Activated CD8-positive, alpha-beta memory T cell treated with anti-CD3 and anti-CD28 coated beads for 24 hours (primary cell): Measurements from ENCODE around the gene WEE2.
"Not testable (repeated sequence)": the region's sequence is repeated elsewhere in the genome, so short reads cannot be mapped to it uniquely, and the experiment has no call there.

ENCODE experiments used
- DNase-seq: peaks from one replicate; pipeline ENCODE4 v3.0.0-alpha.2; 2020

WEE2 gene

GRCh38 chr7:141715794-141716689, 7.9 kb downstream of the WEE2 start:
- no peak for DNase-seq

- no peak for DNase-seq
These were observed 9.3 kb downstream of the WEE2 start for GRCh38 chr7:141717450-141717849.

- DNase-seq = no peak
These were observed 14.4 kb downstream of the WEE2 start for GRCh38 chr7:141722529-141722928.

GRCh38 chr7:141729020-141729419, 20.9 kb downstream of the WEE2 start:
- no peak for DNase-seq

GRCh38 chr7:141731476-141732149, 23.5 kb downstream of the WEE2 start:
- no peak for DNase-seq

GRCh38 chr7:141737118-141737835, 29.1 kb downstream of the WEE2 start:
- DNase-seq = peak; percentile 59

- DNase-seq = peak; percentile 93
These were observed 29.9 kb downstream of the WEE2 start, which contains the start of gene SSBP1 for GRCh38 chr7:141737836-141738591. TSS of gene SSBP1 (plus strand) at chr7:141738358. CDS start at chr7:141739167, 809 bp downstream.

GRCh38 chr7:141738592-141739013, 30.4 kb downstream of the WEE2 start:
- no peak for DNase-seq

- DNase-seq = no peak
These were observed 31.1 kb downstream of the WEE2 start for GRCh38 chr7:141739250-141739649.

- no peak for DNase-seq
These were observed 34.1 kb downstream of the WEE2 start for GRCh38 chr7:141742229-141742628.

- no peak for DNase-seq
These were observed 36.0 kb downstream of the WEE2 start for GRCh38 chr7:141744131-141744530.

GRCh38 chr7:141748396-141748795, 40.2 kb downstream of the WEE2 start:
- DNase-seq = no peak

GRCh38 chr7:141751904-141752303, 43.8 kb downstream of the WEE2 start:
- not testable (repeated sequence) for DNase-seq

- no peak for DNase-seq
These were observed 44.5 kb downstream of the WEE2 start for GRCh38 chr7:141752634-141753033.

GRCh38 chr7:141754939-141755338, 46.8 kb downstream of the WEE2 start:
- no peak for DNase-seq

- DNase-seq = no peak
These were observed 55.6 kb downstream of the WEE2 start, which contains the start of gene TAS2R3 for GRCh38 chr7:141763797-141764196. TSS of gene TAS2R3 (plus strand) at chr7:141764097. CDS start at chr7:141764159, 62 bp downstream.

- not testable (repeated sequence) for DNase-seq
These were observed 62.0 kb downstream of the WEE2 start for GRCh38 chr7:141770083-141770583.

GRCh38 chr7:141776374-141776773, 68.2 kb downstream of the WEE2 start, which contains the start of gene TAS2R4:
TSS of gene TAS2R4 (plus strand) at chr7:141776674. CDS start at chr7:141778489, 1,815 bp downstream.
- DNase-seq = no peak
